HepG2 (cell line): ENCODE measurements around the gene KLF6. TPM values are rescaled to one million over a fixed set of nuclear protein-coding genes. Genes with fewer than 3 reads are reported as not detected.

Experiments used
- ATAC-seq: fragments of 200-7000 bp; cut with Tn5 transposase; 3 replicates; pipeline ENCODE4 v1.9.1; 2020; ENCODE audit warnings: mild to moderate bottlenecking, moderate library complexity
- BruUV-seq: library from RNA; stranded (reverse); fragments of 400-500 nt; replicated peaks from 2 replicates; lab custom pipeline; 2021; lab: Mats Ljungman, UMichigan
- CTCF ChIA-PET: fragments of 300-600 bp; formaldehyde crosslinking; extraction: SDS; loops from one replicate; lab custom pipeline; 2021; ENCODE audit warnings: low total read pairs, inconsistent platforms, low intra/inter-chr PET ratio; lab: Yijun Ruan, JAX
- POLR2A ChIA-PET: fragments of 350-600 bp; sonication (Branson Sonifier 250); formaldehyde crosslinking; loops from one replicate; lab custom pipeline; 2020; ENCODE audit warnings: antibody characterized with exemption, inconsistent platforms; lab: Yijun Ruan, JAX
- DNase-seq: peaks from one replicate; pipeline ENCODE4 v3.0.0-alpha.2; 2015; ENCODE audit warnings: low spot score
- FAIRE-seq: peaks from 3 replicates; lab custom pipeline; 2011; peaks lifted over from hg19 to GRCh38; lab: Jason Lieb, UNC
- H2AFZ ChIP-seq: one replicate; pipeline ENCODE4 v1.6.1; 2011; ENCODE audit warnings: low read length, inconsistent platforms
- H3K27ac ChIP-seq: fragments of 300-600 bp; 3 replicates; pipeline ENCODE4 v1.8.0; 2011; ENCODE audit warnings: mixed run types, mild to moderate bottlenecking, mixed read lengths, low read length, inconsistent platforms; ENCODE audit not compliant: insufficient read depth; ENCODE audit errors: extremely low read length
- H3K27me3 ChIP-seq, 2 experiments: fragments of 200-600 bp in 1 of 2; 2 replicates in 1 of 2; 3 replicates in 1 of 2; pipeline versions ENCODE4 v1.6.0 to v1.8.0; 2011; ENCODE audit warnings: low read length in 2 of 2, mild to moderate bottlenecking in 2 of 2, moderate library complexity in 2 of 2, inconsistent platforms in 1 of 2; ENCODE audit not compliant: insufficient read depth in 2 of 2, control insufficient read depth in 1 of 2
- H3K36me3 ChIP-seq, 2 experiments: fragments of 200-600 bp in 1 of 2; replicated peaks in 1 of 2; 2 replicates in 1 of 2; 3 replicates in 1 of 2; pipeline versions ENCODE4 v1.5.1 to v1.8.0; 2011; ENCODE audit warnings: low read length in 2 of 2, inconsistent platforms in 1 of 2; ENCODE audit not compliant: insufficient read depth in 2 of 2, control insufficient read depth in 1 of 2
- H3K4me1 ChIP-seq: 2 replicates; pipeline ENCODE4 v1.5.1; 2012; ENCODE audit warnings: low read length, inconsistent platforms; ENCODE audit not compliant: insufficient read depth
- H3K4me2 ChIP-seq: 2 replicates; pipeline ENCODE4 v1.6.0; 2011; ENCODE audit warnings: low read depth, low read length, inconsistent platforms
- H3K4me3 ChIP-seq, 3 experiments: fragments of 200-600 bp in 1 of 3; sonication (generic), shearing (Covaris generic) in 1 of 3; replicated peaks in 1 of 3; 2 replicates each; pipeline ENCODE4 v1.5.1; 2011 to 2016; ENCODE audit warnings: low read length in 3 of 3, inconsistent platforms in 2 of 3, low read depth in 2 of 3, mild to moderate bottlenecking in 2 of 3, control low read depth in 1 of 3, mixed read lengths in 1 of 3; ENCODE audit not compliant: insufficient read depth in 1 of 3
- H3K79me2 ChIP-seq: one replicate; pipeline ENCODE4 v1.6.1; 2011; ENCODE audit warnings: low read length, inconsistent platforms; ENCODE audit not compliant: insufficient read depth
- H3K9ac ChIP-seq: 2 replicates; pipeline ENCODE4 v1.6.0; 2011; ENCODE audit warnings: mild to moderate bottlenecking, low read depth, low read length, inconsistent platforms; ENCODE audit not compliant: insufficient read depth
- H3K9me3 ChIP-seq: 2 replicates; pipeline ENCODE4 v1.5.1; 2012; ENCODE audit warnings: mild to moderate bottlenecking, low read length
- H4K20me1 ChIP-seq: 2 replicates; pipeline ENCODE4 v1.6.0; 2011; ENCODE audit warnings: inconsistent platforms, mild to moderate bottlenecking, low read length, moderate library complexity; ENCODE audit not compliant: insufficient read depth
- ATF1 ChIP-seq: IDR thresholded peaks from 2 replicates; pipeline ENCODE4 v1.6.1; 2016; ENCODE audit warnings: mild to moderate bottlenecking, control low read depth
- BRCA1 ChIP-seq: sonication (generic); formaldehyde crosslinking; IDR thresholded peaks from 2 replicates; pipeline ENCODE4 v1.4.0; 2020; ENCODE audit warnings: missing genetic modification reagents
- EEA1 ChIP-seq: sonication (generic); formaldehyde crosslinking; IDR thresholded peaks from 2 replicates; pipeline ENCODE4 v1.5.1; 2020; ENCODE audit warnings: mild to moderate bottlenecking, missing genetic modification reagents, borderline replicate concordance
- KDM4B ChIP-seq: sonication (generic); formaldehyde crosslinking; IDR thresholded peaks from 2 replicates; pipeline ENCODE4 v1.4.0; 2020; ENCODE audit warnings: missing genetic modification reagents
- KLF13 ChIP-seq: sonication (generic); formaldehyde crosslinking; IDR thresholded peaks from 2 replicates; pipeline ENCODE4 v1.4.0; 2020; ENCODE audit warnings: mild to moderate bottlenecking, missing genetic modification reagents
- MLLT10 ChIP-seq: sonication (generic); formaldehyde crosslinking; IDR thresholded peaks from 2 replicates; pipeline ENCODE4 v1.4.0; 2020; ENCODE audit warnings: missing genetic modification reagents
- MXD1 ChIP-seq: sonication (generic); formaldehyde crosslinking; IDR thresholded peaks from 2 replicates; pipeline ENCODE4 v1.4.0; 2020; ENCODE audit warnings: mild to moderate bottlenecking, missing genetic modification reagents
- NKX3-1 ChIP-seq: sonication (generic); formaldehyde crosslinking; IDR thresholded peaks from 2 replicates; pipeline ENCODE4 v1.5.0; 2020; ENCODE audit warnings: missing genetic modification reagents
- RBM39 ChIP-seq: fragments of 200-400 bp; formaldehyde crosslinking; IDR thresholded peaks from one replicate; pipeline ENCODE4 v1.6.1; 2018; ENCODE audit warnings: antibody characterized with exemption, mild to moderate bottlenecking, low read depth, low read length; ENCODE audit not compliant: poor library complexity, severe bottlenecking
- SIX4 ChIP-seq: sonication (generic); formaldehyde crosslinking; IDR thresholded peaks from 2 replicates; pipeline ENCODE4 v1.4.0; 2020; ENCODE audit warnings: missing genetic modification reagents
- SMAD3 ChIP-seq: sonication (generic); formaldehyde crosslinking; IDR thresholded peaks from 2 replicates; pipeline ENCODE4 v1.4.0; 2020; ENCODE audit warnings: missing genetic modification reagents
- THAP8 ChIP-seq: sonication (generic); formaldehyde crosslinking; IDR thresholded peaks from 2 replicates; pipeline ENCODE4 v1.5.1; 2020; ENCODE audit warnings: missing genetic modification reagents, mild to moderate bottlenecking, borderline replicate concordance
- ZBED4 ChIP-seq: sonication (generic); formaldehyde crosslinking; IDR thresholded peaks from 2 replicates; pipeline ENCODE4 v1.4.0; 2020; ENCODE audit warnings: missing genetic modification reagents, borderline replicate concordance
- ZBTB49 ChIP-seq: sonication (generic); formaldehyde crosslinking; IDR thresholded peaks from 2 replicates; pipeline ENCODE4 v1.4.0; 2020; ENCODE audit warnings: missing genetic modification reagents, borderline replicate concordance
- ZFX ChIP-seq: sonication (generic); formaldehyde crosslinking; IDR thresholded peaks from 2 replicates; pipeline ENCODE4 v1.4.0; 2020; ENCODE audit warnings: mild to moderate bottlenecking, low read depth, missing genetic modification reagents, moderate library complexity
- ZNF367 ChIP-seq: sonication (generic); formaldehyde crosslinking; IDR thresholded peaks from 2 replicates; pipeline ENCODE4 v1.4.0; 2020; ENCODE audit warnings: missing genetic modification reagents, borderline replicate concordance
- ZNF784 ChIP-seq: sonication (generic); formaldehyde crosslinking; IDR thresholded peaks from 2 replicates; pipeline ENCODE4 v1.5.1; 2020; ENCODE audit warnings: missing genetic modification reagents, mild to moderate bottlenecking, borderline replicate concordance
- ZNF891 ChIP-seq: sonication (generic); formaldehyde crosslinking; IDR thresholded peaks from 2 replicates; pipeline ENCODE4 v1.5.0; 2020; ENCODE audit warnings: mild to moderate bottlenecking, missing genetic modification reagents
- WGBS: methylation state at CpG from one replicate; pipeline ENCODE4 v1.1.6; 2017; ENCODE audit warnings: low lambda C conversion rate; 5-methylcytosine and 5-hydroxymethylcytosine counted together
- in situ Hi-C: cut with HindIII; loops from 2 replicates; pipeline ENCODE4 v1.10.0; 2017; ENCODE audit warnings: low pct_unique_long_range_greater_than_20kb; ENCODE audit not compliant: extremely low pct_ligation_motif_present
- intact Hi-C: fragments of 100-400 bp; cut with micrococcal nuclease; formaldehyde crosslinking; loops from one replicate; pipeline ENCODE4 v1.10.0; 2022; ENCODE audit not compliant: unreplicated experiment
- polyA plus RNA-seq, 8 experiments: library from polyadenylated mRNA; depleted of rRNA in 3 of 8; stranded (reverse) in 7 of 8; unstranded in 1 of 8; fragments of >200 nt; fragmentation: Illumina TruSeq in 4 of 8; extraction: Trizol in 4 of 8; gene quantifications; 2 replicates each; pipeline versions ENCODE4 v1.2.1 to v1.2.3, GENCODE V29; 2011 to 2016; ENCODE audit warnings: low read depth in 4 of 8, missing spikeins in 1 of 8, mixed read lengths in 1 of 8; ENCODE audit not compliant: insufficient read depth in 1 of 8
- total RNA-seq, 5 experiments: library from RNA; depleted of rRNA; stranded (reverse); fragments of >200 nt; fragmentation: Illumina TruSeq; extraction: Trizol; gene quantifications; 2 replicates each; pipeline ENCODE4 v1.2.3, GENCODE V29; 2016; ENCODE audit warnings: low read depth in 1 of 5

KLF6 gene
- total and polyA plus RNA-seq, 2 of the 13 experiments (the other 11 are each of a cell fraction or from before 2014, with no cell fraction given), result 27.0 to 71.9 TPM

- DNase-seq, result no peak
- no peak overlapping the region for H2AFZ ChIP-seq
- H3K27ac ChIP-seq, result no peak overlapping the region
- no peak for FAIRE-seq
- H3K36me3 ChIP-seq, result no peaks in the 10 kb centered on the region
- H3K9ac ChIP-seq, result no peak overlapping the region
- BruUV-seq, result no TSS peak
- peaks cover 62% of the 10 kb centered on the region for H3K4me1 ChIP-seq
- no peaks in the 10 kb centered on the region for H4K20me1 ChIP-seq
- H3K79me2 ChIP-seq, result no peaks in the 10 kb centered on the region
- intact Hi-C loops, result no loop called here
- no peaks in the 10 kb centered on the region for H3K9me3 ChIP-seq
- in situ Hi-C loops, result no loop called here
- ChIA-PET CTCF (no interaction called here), POLR2A (no interaction called here)
- no peaks in the 10 kb centered on the region for H3K27me3 ChIP-seq
- no peak overlapping the region for H3K4me3 ChIP-seq
- no peak for ATAC-seq
- 88% methylated on average over 5 of the region's 6 CpGs for WGBS
- no peak overlapping the region for H3K4me2 ChIP-seq
- TF ChIP-seq RBM39, result no peak
- no peak for TF ChIP-seq ZNF784
- TF ChIP-seq ZBED4, result no peak
- no peak for TF ChIP-seq ZNF367 (CRISPR knock-in tag)
- TF ChIP-seq ZFX, result no peak
- TF ChIP-seq NKX3-1 (CRISPR knock-in tag), result no peak
- TF ChIP-seq ZBTB49, result no peak
- no peak for TF ChIP-seq SIX4 (CRISPR knock-in tag)
- no peak for TF ChIP-seq MLLT10 (CRISPR knock-in tag)
- TF ChIP-seq ATF1, result no peak
- TF ChIP-seq THAP8, result no peak
- TF ChIP-seq MXD1 (CRISPR knock-in tag), result no peak
- no peak for TF ChIP-seq BRCA1
- TF ChIP-seq KLF13, result no peak
- no peak for TF ChIP-seq ZNF891
- no peak for TF ChIP-seq EEA1 (CRISPR knock-in tag)
- no peak for TF ChIP-seq KDM4B (CRISPR knock-in tag)
- no peak for TF ChIP-seq SMAD3 (CRISPR knock-in tag)
Measured at GRCh38 chr10:3833046-3833445, 48.0 kb upstream of the KLF6 start.
